C4-2B (cell line): ENCODE results near the gene ACSF3.
"Not testable (repeated sequence)": the region's sequence is repeated elsewhere in the genome, so short reads cannot be mapped to it uniquely, and the experiment has no call there.

ENCODE experiments used
- ZFX ChIP-seq: fragments of 450-650 bp; IDR thresholded peaks from 2 replicates; pipeline ENCODE4 v1.6.1; 2017
- TF ChIP-seq, protein P1 (sequence below): fragments of 450-650 bp; conservative IDR thresholded peaks from 2 replicates; pipeline ENCODE4 v1.5.1; 2017; ENCODE audit warnings: mild to moderate bottlenecking

DNA sequence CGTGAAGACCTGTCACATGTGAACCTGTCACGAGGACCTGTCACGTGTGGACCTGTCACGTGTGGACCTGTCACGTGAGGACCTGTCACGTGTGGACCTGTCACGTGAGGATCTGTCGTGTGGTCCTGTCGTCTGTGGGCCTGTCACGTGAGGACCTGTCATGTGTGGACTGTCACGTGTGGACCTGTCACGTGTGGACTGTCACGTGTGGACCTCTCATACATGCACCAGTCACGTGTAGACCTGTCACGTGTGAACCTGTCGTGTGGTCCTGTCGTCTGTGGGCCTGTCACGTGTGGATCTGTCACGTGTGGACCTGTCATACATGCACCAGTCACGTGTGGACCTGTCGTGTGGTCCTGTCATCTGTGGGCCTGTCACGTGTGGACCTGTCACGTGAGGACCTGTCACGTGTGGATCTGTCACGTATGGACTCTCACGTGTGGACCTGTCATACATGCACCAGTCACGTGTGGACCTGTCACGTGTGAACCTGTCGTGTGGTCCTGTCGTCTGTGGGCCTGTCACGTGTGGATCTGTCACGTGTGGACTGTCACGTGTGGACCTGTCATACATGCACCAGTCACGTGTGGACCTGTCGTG is 19.5 kb upstream of the ACSF3 start:
- TF ChIP-seq, protein P1, sequence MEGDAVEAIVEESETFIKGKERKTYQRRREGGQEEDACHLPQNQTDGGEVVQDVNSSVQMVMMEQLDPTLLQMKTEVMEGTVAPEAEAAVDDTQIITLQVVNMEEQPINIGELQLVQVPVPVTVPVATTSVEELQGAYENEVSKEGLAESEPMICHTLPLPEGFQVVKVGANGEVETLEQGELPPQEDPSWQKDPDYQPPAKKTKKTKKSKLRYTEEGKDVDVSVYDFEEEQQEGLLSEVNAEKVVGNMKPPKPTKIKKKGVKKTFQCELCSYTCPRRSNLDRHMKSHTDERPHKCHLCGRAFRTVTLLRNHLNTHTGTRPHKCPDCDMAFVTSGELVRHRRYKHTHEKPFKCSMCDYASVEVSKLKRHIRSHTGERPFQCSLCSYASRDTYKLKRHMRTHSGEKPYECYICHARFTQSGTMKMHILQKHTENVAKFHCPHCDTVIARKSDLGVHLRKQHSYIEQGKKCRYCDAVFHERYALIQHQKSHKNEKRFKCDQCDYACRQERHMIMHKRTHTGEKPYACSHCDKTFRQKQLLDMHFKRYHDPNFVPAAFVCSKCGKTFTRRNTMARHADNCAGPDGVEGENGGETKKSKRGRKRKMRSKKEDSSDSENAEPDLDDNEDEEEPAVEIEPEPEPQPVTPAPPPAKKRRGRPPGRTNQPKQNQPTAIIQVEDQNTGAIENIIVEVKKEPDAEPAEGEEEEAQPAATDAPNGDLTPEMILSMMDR = not testable (repeated sequence)
- TF ChIP-seq ZFX = not testable (repeated sequence)
